Astrocyte of the cerebellum (primary cell): ENCODE data around the gene TMCC1.
A peak's percentile ranks its signal among the peaks of the same experiment; 100 is the strongest.

Experiments
- DNase-seq: peaks from one replicate; pipeline ENCODE4 v3.0.0-alpha.2; 2011; ENCODE audit warnings: low read depth
- H3K4me3 ChIP-seq: 2 replicates; pipeline ENCODE4 v1.5.1; 2011; ENCODE audit warnings: mild to moderate bottlenecking, low read depth, low read length, moderate library complexity
- CTCF ChIP-seq: IDR thresholded peaks from 2 replicates; pipeline ENCODE4 v1.5.1; 2012; ENCODE audit warnings: low read length, low read depth, moderate library complexity, mild to moderate bottlenecking; ENCODE audit errors: missing control alignments
- in situ Hi-C: cut with HindIII; loops from 2 replicates; pipeline ENCODE4 v1.10.0; 2017; ENCODE audit warnings: low sequenced_read_pairs

TMCC1 gene

GRCh38 chr3:129735638-129736037, 157.9 kb downstream of the TMCC1 start:
- TF ChIP-seq CTCF = no peak
- no peak for DNase-seq
- in situ Hi-C loops = no loop called here
- no peak overlapping the region for H3K4me3 ChIP-seq

GRCh38 chr3:129734449-129734848, 159.1 kb downstream of the TMCC1 start:
- no peak for TF ChIP-seq CTCF
- in situ Hi-C loops = no loop called here
- H3K4me3 ChIP-seq = no peak overlapping the region
- no peak for DNase-seq

DNA sequence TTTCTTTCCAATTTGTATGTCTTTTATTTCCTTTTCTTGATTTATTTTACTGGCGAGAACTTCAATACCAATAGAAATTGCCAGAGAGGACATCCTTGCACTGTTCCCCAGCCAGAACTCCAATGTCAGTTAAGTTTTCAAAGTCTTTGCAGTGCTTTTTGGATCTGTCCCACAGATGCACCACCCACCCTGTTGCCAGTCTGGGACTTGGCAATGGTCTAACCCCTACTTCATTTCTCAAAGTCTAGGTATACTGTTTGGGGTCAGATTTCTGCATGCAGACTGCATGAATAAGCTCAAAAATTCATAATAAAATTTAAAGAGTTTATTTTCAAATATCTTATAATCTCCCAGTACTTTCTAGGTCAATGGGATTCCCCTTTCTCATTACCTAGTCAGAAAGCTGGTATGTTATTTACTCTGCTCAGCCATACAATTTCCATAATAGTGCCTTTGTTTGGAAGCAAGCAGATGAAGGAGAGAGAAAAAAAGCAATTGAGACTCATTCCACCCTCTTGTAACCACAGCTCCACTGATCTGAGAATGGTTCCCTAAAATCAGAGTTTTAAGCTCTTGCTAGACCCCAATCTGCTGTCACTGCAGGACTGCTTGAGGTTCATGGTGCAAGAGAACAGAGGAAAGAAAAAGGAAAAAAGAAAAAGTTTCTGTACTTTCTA, 161.2 kb downstream of the TMCC1 start:
- no peak for TF ChIP-seq CTCF
- in situ Hi-C loops = no loop called here
- no peak overlapping the region for H3K4me3 ChIP-seq
- no peak for DNase-seq

DNA sequence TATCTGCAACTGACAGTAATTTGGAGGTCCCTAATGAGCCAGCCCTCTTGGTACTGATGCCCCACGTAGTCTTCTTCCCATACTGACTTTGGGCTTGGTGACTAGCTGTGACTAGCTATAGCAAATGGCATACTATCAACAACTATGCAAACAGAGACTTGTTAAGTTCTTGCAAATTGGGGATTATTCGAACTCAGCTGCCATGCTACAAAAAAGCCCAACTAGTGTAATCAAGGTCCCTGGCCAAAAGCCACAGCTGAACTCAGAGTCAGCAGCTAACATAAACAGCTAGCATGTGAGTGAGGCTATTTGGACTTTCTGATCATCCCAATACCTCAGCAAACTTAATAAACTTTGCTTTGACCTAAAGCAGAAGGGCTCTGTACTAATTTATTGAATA, 165.8 kb downstream of the TMCC1 start:
- TF ChIP-seq CTCF = no peak
- H3K4me3 ChIP-seq = no peak overlapping the region
- no peak for DNase-seq

GRCh38 chr3:129723558-129724324, 169.8 kb downstream of the TMCC1 start:
- no peak overlapping the region for H3K4me3 ChIP-seq
- in situ Hi-C loops = no loop called here
- peak; percentile 23 for DNase-seq
- TF ChIP-seq CTCF = no peak

More for the DNA sequence above, 165.8 kb downstream of the TMCC1 start:
- in situ Hi-C loops = no loop called here

- TF ChIP-seq CTCF = no peak
Measured at GRCh38 chr3:129722527-129722926, 171.0 kb downstream of the TMCC1 start.

More at GRCh38 chr3:129722527-129722926, 171.0 kb downstream of the TMCC1 start:
- in situ Hi-C loops = no loop called here
- DNase-seq = no peak
- no peak overlapping the region for H3K4me3 ChIP-seq
